Measurements from ENCODE around the gene HSD17B10. TPM values are rescaled to one million over a fixed set of nuclear protein-coding genes. Genes with fewer than 3 reads are reported as not detected.
"Not testable (repeated sequence)": the region's sequence is repeated elsewhere in the genome, so short reads cannot be mapped to it uniquely, and the experiment has no call there.

HSD17B10 gene
- total RNA-seq, 2 experiments from 2014 or later, result 94.3 to 97.6 TPM

- no peak for DNase-seq
- Mint-ChIP-seq H3K27ac (no peak overlapping the region), H3K4me1 (ENCODE audit: low read depth) (no peaks in the 10 kb centered on the region), H3K4me3 (no peak overlapping the region), H3K27me3 (peaks cover 2% of the 10 kb centered on the region), H3K36me3 (ENCODE audit: low read depth) (no peaks in the 10 kb centered on the region), H3K9me3 (no peaks in the 10 kb centered on the region)
- no peak for TF ChIP-seq CTCF (IDR thresholded peaks at IDR 0.05)
- ATAC-seq, result no peak
- intact Hi-C loops (cut with micrococcal nuclease), result no loop called here
- ChIA-PET CTCF (interaction anchor here (3.7 kb wide), 1 partner anchor 166 kb away, joined by 50 read pairs; no protein-coding TSS in a partner anchor), POLR2A (no interaction called here)
These were observed 45.1 kb upstream of the HSD17B10 start for GRCh38 chrX:53479301-53479700.

DNA sequence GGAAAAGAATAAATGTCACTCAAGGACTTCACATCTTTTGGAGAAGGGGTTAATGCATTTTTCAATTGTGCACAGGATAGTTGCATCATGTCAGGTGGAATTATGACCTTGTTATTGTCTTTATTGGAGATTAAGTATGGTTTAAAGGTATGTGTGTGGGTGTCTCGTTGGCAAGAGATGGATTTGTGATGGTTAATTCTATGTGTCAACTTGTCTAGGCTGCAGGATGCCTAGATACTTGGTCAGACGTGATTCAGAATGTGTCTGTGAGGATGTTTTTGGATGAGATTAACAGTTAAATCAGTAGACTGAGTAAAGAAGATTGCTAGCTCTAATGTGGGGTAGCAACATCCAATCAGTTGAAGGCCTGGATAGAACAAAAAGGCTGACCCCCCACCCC lies 42.2 kb upstream of the HSD17B10 start:
- H3K9me3 Mint-ChIP-seq, result no peaks in the 10 kb centered on the region
- H3K27ac Mint-ChIP-seq, result no peak overlapping the region
- no peak for TF ChIP-seq CTCF (IDR thresholded peaks at IDR 0.05)
- no peak overlapping the region for H3K4me3 Mint-ChIP-seq
- H3K4me1 Mint-ChIP-seq (ENCODE audit: low read depth), result no peaks in the 10 kb centered on the region
- H3K36me3 Mint-ChIP-seq (ENCODE audit: low read depth), result no peaks in the 10 kb centered on the region
- H3K27me3 Mint-ChIP-seq, result peaks cover 4% of the 10 kb centered on the region
- intact Hi-C loops (cut with micrococcal nuclease), result no loop called here
- ChIA-PET CTCF (interaction anchor here (1.6 kb wide), 1 partner anchor 163 kb away, joined by 3 read pairs; no protein-coding TSS in a partner anchor), POLR2A (no interaction called here)
- DNase-seq, result no peak
- no peak for ATAC-seq

- Mint-ChIP-seq H3K27ac (no peak overlapping the region), H3K9me3 (no peaks in the 10 kb centered on the region), H3K4me3 (no peak overlapping the region), H3K36me3 (ENCODE audit: low read depth) (no peaks in the 10 kb centered on the region), H3K27me3 (peaks cover 5% of the 10 kb centered on the region), H3K4me1 (ENCODE audit: low read depth) (no peaks in the 10 kb centered on the region)
- DNase-seq (no peak), ATAC-seq (no peak)
- no peak for TF ChIP-seq CTCF (IDR thresholded peaks at IDR 0.05)
- intact Hi-C loops (cut with micrococcal nuclease), result no loop called here
- ChIA-PET CTCF (interaction anchor here (1.6 kb wide), 1 partner anchor 161 kb away, joined by 3 read pairs; no protein-coding TSS in a partner anchor), POLR2A (no interaction called here)
These were observed 40.5 kb upstream of the HSD17B10 start for GRCh38 chrX:53474707-53475106.

DNA sequence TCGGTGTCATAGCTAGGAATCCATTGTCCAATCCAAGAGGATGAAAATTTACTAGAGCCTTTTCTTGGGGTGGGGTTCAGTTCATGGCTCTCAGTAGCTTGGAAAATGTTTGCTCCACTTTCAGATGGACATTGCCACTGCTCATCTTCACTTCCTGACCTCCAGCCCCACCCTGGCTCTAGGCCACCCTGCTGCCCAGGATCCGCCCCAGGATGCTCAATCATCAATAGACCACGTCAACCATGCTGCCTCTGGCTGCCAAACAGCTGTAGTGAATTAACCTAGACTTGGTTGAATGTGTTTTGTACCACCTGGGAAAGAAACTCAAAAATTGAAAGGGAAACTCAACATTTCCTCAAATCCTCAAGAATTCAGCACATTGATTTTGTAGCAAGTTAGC lies 37.2 kb upstream of the HSD17B10 start:
- intact Hi-C loops (cut with micrococcal nuclease), result no loop called here
- H3K27ac Mint-ChIP-seq, result no peak overlapping the region
- H3K27me3 Mint-ChIP-seq, result peaks cover 5% of the 10 kb centered on the region
- no peak for ATAC-seq
- no peak for TF ChIP-seq CTCF (IDR thresholded peaks at IDR 0.05)
- no peaks in the 10 kb centered on the region for H3K36me3 Mint-ChIP-seq (ENCODE audit: low read depth)
- H3K4me3 Mint-ChIP-seq, result no peak overlapping the region
- ChIA-PET CTCF (interaction anchor here (0.7 kb wide), 1 partner anchor 25 kb away, joined by 4 read pairs; no protein-coding TSS in a partner anchor), POLR2A (no interaction called here)
- no peaks in the 10 kb centered on the region for H3K9me3 Mint-ChIP-seq
- no peak for DNase-seq
- H3K4me1 Mint-ChIP-seq (ENCODE audit: low read depth), result no peaks in the 10 kb centered on the region

DNA sequence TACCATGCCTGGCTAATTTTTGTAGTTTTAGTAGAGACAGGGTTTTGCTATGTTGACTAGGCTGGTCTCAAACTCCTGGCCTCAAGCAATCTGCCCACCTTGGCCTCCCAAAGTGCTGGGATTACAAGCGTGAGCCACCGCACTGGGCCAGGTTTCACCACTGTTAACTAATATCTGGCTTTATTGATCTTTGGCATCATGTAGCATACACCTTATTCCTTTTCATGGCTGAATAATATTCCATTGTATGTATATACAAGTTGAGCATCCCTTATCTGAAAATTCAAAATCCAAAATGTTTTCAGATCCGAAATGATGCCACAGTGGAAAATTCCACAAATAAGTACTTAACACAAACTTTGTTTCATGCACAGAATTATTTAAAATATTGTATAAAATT lies 34.5 kb upstream of the HSD17B10 start:
- H3K27ac Mint-ChIP-seq; POLR2A ChIA-PET; H3K9me3 Mint-ChIP-seq; intact Hi-C loops (cut with micrococcal nuclease); CTCF ChIA-PET; ATAC-seq; H3K27me3 Mint-ChIP-seq; H3K4me3 Mint-ChIP-seq; H3K4me1 Mint-ChIP-seq (ENCODE audit: low read depth); H3K36me3 Mint-ChIP-seq (ENCODE audit: low read depth); DNase-seq: not testable (repeated sequence)

Data from activated CD8-positive, alpha-beta T cell treated with anti-CD3 and anti-CD28 coated beads for 36 hours (primary cell).